ENCODE data around the gene ZSWIM4. TPM values are rescaled to one million over a fixed set of nuclear protein-coding genes. Genes with fewer than 3 reads are reported as not detected.

Gene ZSWIM4
- total RNA-seq, 1 donor from 2014 or later = 10.6 TPM

GRCh38 chr19:13846557-13847406 is 51.5 kb downstream of the ZSWIM4 start:
- Histone ChIP-seq H3K4me1 (peaks cover 62% of the 10 kb centered on the region), H3K4me3 (peak overlapping the region; percentile 54)

DNA sequence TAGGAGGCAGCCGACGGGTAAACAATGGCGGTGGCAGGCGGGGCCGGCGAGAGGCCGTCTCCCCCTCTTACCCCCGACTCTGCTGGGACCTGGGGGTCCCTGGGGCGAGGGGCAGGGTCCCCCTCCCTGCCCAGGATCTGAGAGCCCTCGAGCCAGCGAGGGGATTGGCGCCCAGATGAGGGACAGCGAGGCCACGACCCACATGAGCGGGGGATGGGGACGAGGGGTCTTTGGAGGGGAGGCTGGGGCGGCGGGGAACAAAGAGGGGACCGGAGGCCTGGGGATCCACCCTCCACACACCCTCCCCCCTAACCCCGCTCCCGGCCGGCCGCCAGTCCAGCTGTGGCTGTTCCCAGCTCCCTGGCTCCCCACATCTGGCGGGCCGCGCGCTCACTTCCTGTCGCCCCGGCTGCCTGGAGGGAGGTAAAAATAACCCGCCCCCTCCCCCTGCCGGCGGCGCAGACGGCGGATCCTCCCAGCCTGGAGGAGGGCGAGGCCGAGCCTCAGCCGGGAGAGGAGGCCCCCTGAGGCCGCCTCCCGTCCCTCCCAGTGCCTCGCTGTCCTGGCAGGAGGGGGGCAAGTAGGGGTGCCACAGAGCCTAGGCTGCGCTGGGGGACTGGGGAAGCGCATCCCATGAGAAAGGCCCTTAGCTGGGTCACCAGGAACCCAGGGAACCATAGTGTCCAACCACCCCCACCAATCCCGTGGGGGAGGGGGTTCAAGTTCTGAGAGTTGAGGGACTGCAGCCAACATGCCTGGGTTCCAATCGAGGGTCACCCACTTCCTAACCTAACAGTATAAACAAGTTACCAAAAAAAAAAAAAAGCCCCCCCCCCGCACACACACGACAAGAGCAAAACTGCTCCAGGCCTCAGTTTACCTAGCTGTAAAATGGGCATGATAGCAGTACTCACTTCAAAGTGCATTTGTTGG is 52.4 kb downstream of the ZSWIM4 start:
- TF ChIP-seq, protein P1, sequence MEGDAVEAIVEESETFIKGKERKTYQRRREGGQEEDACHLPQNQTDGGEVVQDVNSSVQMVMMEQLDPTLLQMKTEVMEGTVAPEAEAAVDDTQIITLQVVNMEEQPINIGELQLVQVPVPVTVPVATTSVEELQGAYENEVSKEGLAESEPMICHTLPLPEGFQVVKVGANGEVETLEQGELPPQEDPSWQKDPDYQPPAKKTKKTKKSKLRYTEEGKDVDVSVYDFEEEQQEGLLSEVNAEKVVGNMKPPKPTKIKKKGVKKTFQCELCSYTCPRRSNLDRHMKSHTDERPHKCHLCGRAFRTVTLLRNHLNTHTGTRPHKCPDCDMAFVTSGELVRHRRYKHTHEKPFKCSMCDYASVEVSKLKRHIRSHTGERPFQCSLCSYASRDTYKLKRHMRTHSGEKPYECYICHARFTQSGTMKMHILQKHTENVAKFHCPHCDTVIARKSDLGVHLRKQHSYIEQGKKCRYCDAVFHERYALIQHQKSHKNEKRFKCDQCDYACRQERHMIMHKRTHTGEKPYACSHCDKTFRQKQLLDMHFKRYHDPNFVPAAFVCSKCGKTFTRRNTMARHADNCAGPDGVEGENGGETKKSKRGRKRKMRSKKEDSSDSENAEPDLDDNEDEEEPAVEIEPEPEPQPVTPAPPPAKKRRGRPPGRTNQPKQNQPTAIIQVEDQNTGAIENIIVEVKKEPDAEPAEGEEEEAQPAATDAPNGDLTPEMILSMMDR (IDR thresholded peaks at IDR 0.05) = peak; percentile 34

More at GRCh38 chr19:13846557-13847406, 51.5 kb downstream of the ZSWIM4 start:
- H3K36me3 ChIP-seq = no peaks in the 10 kb centered on the region
- H3K27ac ChIP-seq = peak overlapping the region; percentile 100
- intact Hi-C loops (cut with DNase I) = no loop called here
- TF ChIP-seq, protein P1 (IDR thresholded peaks at IDR 0.05) = no peak
- H3K9me3 ChIP-seq = no peaks in the 10 kb centered on the region
- H3K27me3 ChIP-seq = no peaks in the 10 kb centered on the region
- peak; percentile 60 for ATAC-seq
- peak; percentile 94 for DNase-seq

GRCh38 chr19:13848340-13848677 is 53.1 kb downstream of the ZSWIM4 start:
- Histone ChIP-seq H3K27ac (peak overlapping the region; percentile 100), H3K4me3 (no peak overlapping the region), H3K4me1 (peaks cover 62% of the 10 kb centered on the region), H3K36me3 (no peaks in the 10 kb centered on the region), H3K9me3 (no peaks in the 10 kb centered on the region), H3K27me3 (no peaks in the 10 kb centered on the region)
- no peak for ATAC-seq
- TF ChIP-seq, protein P1 (IDR thresholded peaks at IDR 0.05) = no peak
- DNase-seq = no peak
- intact Hi-C loops (cut with DNase I) = no loop called here

More for the DNA sequence above, 52.4 kb downstream of the ZSWIM4 start:
- intact Hi-C loops (cut with DNase I) = no loop called here
- Histone ChIP-seq H3K36me3 (no peaks in the 10 kb centered on the region), H3K9me3 (no peaks in the 10 kb centered on the region), H3K27me3 (no peaks in the 10 kb centered on the region), H3K27ac (peak overlapping the region; percentile 100), H3K4me1 (peaks cover 66% of the 10 kb centered on the region), H3K4me3 (peak overlapping the region; percentile 54)
- peak; percentile 97 for DNase-seq
- peak; percentile 71 for ATAC-seq

GRCh38 chr19:13848798-13849676 is 53.8 kb downstream of the ZSWIM4 start:
- intact Hi-C loops (cut with DNase I) = no loop called here
- H3K36me3 ChIP-seq = no peaks in the 10 kb centered on the region
- no peaks in the 10 kb centered on the region for H3K9me3 ChIP-seq
- DNase-seq (no peak), ATAC-seq (no peak)
- TF ChIP-seq, protein P1 (IDR thresholded peaks at IDR 0.05) = no peak
- no peak overlapping the region for H3K4me3 ChIP-seq
- H3K27ac ChIP-seq = peak overlapping the region; percentile 100
- H3K27me3 ChIP-seq = no peaks in the 10 kb centered on the region
- H3K4me1 ChIP-seq = peaks cover 55% of the 10 kb centered on the region

Measured in upper lobe of right lung (tissue), 1 donor.